ENCODE data around the gene DRC7.

DNA sequence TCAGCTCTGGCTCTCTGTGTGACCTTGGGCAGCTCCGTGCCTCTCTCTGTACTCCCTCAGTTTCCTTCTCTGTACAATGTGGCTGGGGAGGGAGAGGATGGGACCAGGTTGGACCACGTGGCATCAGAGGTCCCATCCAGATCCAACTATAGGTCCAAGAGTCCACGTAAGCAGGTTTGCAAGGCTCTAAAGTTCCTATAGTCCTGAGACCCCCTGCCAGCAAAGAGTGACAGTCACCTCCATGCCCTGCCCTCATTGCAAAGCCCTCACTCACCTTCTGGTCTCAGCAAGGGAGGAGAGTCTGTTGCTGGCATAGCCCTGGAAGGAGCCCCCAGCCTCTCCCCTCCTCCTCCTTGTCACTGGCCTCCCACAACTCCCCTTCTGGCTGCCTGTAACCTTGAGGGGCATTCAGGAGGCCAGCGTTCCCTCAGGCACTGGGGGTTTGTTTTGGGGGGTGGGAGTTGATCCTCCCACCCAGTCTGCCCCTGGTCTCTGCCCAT is 6.1 kb upstream of the DRC7 start:
- TF ChIP-seq, protein P1, sequence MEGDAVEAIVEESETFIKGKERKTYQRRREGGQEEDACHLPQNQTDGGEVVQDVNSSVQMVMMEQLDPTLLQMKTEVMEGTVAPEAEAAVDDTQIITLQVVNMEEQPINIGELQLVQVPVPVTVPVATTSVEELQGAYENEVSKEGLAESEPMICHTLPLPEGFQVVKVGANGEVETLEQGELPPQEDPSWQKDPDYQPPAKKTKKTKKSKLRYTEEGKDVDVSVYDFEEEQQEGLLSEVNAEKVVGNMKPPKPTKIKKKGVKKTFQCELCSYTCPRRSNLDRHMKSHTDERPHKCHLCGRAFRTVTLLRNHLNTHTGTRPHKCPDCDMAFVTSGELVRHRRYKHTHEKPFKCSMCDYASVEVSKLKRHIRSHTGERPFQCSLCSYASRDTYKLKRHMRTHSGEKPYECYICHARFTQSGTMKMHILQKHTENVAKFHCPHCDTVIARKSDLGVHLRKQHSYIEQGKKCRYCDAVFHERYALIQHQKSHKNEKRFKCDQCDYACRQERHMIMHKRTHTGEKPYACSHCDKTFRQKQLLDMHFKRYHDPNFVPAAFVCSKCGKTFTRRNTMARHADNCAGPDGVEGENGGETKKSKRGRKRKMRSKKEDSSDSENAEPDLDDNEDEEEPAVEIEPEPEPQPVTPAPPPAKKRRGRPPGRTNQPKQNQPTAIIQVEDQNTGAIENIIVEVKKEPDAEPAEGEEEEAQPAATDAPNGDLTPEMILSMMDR (IDR thresholded peaks at IDR 0.05), result no peak
- no peak for TF ChIP-seq POLR2AphosphoS5 (IDR thresholded peaks at IDR 0.05)
- TF ChIP-seq POLR2A (IDR thresholded peaks at IDR 0.05), result no peak
